GM23338 (cell line): ENCODE measurements around the gene NTPCR. TPM values are rescaled to one million over a fixed set of nuclear protein-coding genes. Genes with fewer than 3 reads are reported as not detected.
A peak's percentile ranks its signal among the peaks of the same experiment; 100 is the strongest.

Experiments used
- ATAC-seq: fragments of 200-7000 bp; cut with Tn5 transposase; 3 replicates; pipeline ENCODE4 v1.9.1; 2020
- DNase-seq: peaks from one replicate; pipeline ENCODE4 v3.0.0-alpha.2; 2015; ENCODE audit warnings: low spot score
- H2AFZ ChIP-seq: fragments of 200-600 bp; sonication (generic); 2 replicates; pipeline ENCODE4 v1.8.0; 2016; ENCODE audit warnings: antibody characterized with exemption, mild to moderate bottlenecking, moderate library complexity
- H3F3A ChIP-seq: fragments of 200-600 bp; sonication (generic); replicated peaks from 2 replicates; pipeline ENCODE4 v1.8.0; 2017; ENCODE audit warnings: antibody characterized with exemption, mixed run types, low read depth
- H3K27ac ChIP-seq: fragments of 200-600 bp; sonication (generic); 2 replicates; pipeline ENCODE4 v1.6.1; 2016; ENCODE audit warnings: low read depth
- H3K27me3 ChIP-seq: fragments of 200-600 bp; sonication (generic); 2 replicates; pipeline ENCODE4 v1.8.0; 2016; ENCODE audit warnings: mild to moderate bottlenecking, mixed run types, moderate library complexity; ENCODE audit not compliant: insufficient read depth
- H3K36me3 ChIP-seq: fragments of 200-600 bp; sonication (generic); 2 replicates; pipeline ENCODE4 v1.8.0; 2016; ENCODE audit warnings: mild to moderate bottlenecking; ENCODE audit not compliant: insufficient read depth
- H3K4me1 ChIP-seq: fragments of 200-600 bp; sonication (generic); 2 replicates; pipeline ENCODE4 v1.8.0; 2016; ENCODE audit warnings: mild to moderate bottlenecking, moderate library complexity; ENCODE audit not compliant: insufficient read depth
- H3K4me2 ChIP-seq: fragments of 200-600 bp; sonication (generic); 2 replicates; pipeline ENCODE4 v1.7.1; 2017; ENCODE audit warnings: mixed run types
- H3K4me3 ChIP-seq: fragments of 200-600 bp; sonication (generic); 2 replicates; pipeline ENCODE4 v1.6.1; 2016; ENCODE audit warnings: mixed run types
- H3K79me2 ChIP-seq: fragments of 200-600 bp; sonication (generic); replicated peaks from 2 replicates; pipeline ENCODE4 v1.8.0; 2017; ENCODE audit warnings: mild to moderate bottlenecking; ENCODE audit not compliant: insufficient read depth
- H3K9me2 ChIP-seq: fragments of 200-600 bp; sonication (generic); 2 replicates; pipeline ENCODE4 v1.8.0; 2017; ENCODE audit not compliant: insufficient read depth
- H4K20me1 ChIP-seq: fragments of 200-600 bp; sonication (generic); replicated peaks from 2 replicates; pipeline ENCODE4 v1.8.0; 2017; ENCODE audit warnings: mild to moderate bottlenecking; ENCODE audit not compliant: insufficient read depth
- H3K27ac Mint-ChIP-seq: 2 replicates; pipeline ENCODE4 v1.8.0; 2020; ENCODE audit warnings: inconsistent platforms, mild to moderate bottlenecking, moderate library complexity, mixed read lengths
- H3K27me3 Mint-ChIP-seq: 3 replicates; pipeline ENCODE4 v1.8.0; 2022; ENCODE audit warnings: low read depth, mild to moderate bottlenecking, moderate library complexity, mixed read lengths, inconsistent platforms; ENCODE audit not compliant: insufficient read depth, poor library complexity
- H3K36me3 Mint-ChIP-seq: 3 replicates; pipeline ENCODE4 v1.8.0; 2021; ENCODE audit warnings: low read depth, mild to moderate bottlenecking, inconsistent platforms, moderate library complexity, mixed read lengths
- H3K4me1 Mint-ChIP-seq: 3 replicates; pipeline ENCODE4 v1.8.0; 2020; ENCODE audit warnings: mild to moderate bottlenecking, inconsistent platforms, mixed read lengths
- H3K4me3 Mint-ChIP-seq: 3 replicates; pipeline ENCODE4 v1.8.0; 2021; ENCODE audit warnings: moderate library complexity, mild to moderate bottlenecking, inconsistent platforms, mixed read lengths
- H3K9me3 Mint-ChIP-seq: 3 replicates; pipeline ENCODE4 v1.8.0; 2020; ENCODE audit warnings: moderate library complexity, mild to moderate bottlenecking, inconsistent platforms, mixed read lengths
- ETS1 ChIP-seq: IDR thresholded peaks from 2 replicates; pipeline ENCODE4 v1.6.1; 2016; ENCODE audit warnings: antibody characterized with exemption
- EZH2phosphoT487 ChIP-seq: fragments of 200-600 bp; sonication (generic); IDR thresholded peaks from one replicate; pipeline ENCODE4 v1.8.1; 2018; ENCODE audit warnings: antibody characterized with exemption; ENCODE audit not compliant: unreplicated experiment
- NANOG ChIP-seq: IDR thresholded peaks from 2 replicates; pipeline ENCODE4 v1.6.1; 2016; ENCODE audit warnings: antibody characterized with exemption, borderline replicate concordance
- POLR2AphosphoS5 ChIP-seq: IDR thresholded peaks from 2 replicates; pipeline ENCODE4 v1.6.1; 2016; ENCODE audit warnings: antibody characterized with exemption, low read depth
- REST ChIP-seq: IDR thresholded peaks from one replicate; pipeline ENCODE4 v1.6.1; 2018; ENCODE audit warnings: antibody characterized with exemption; ENCODE audit not compliant: unreplicated experiment
- STAT1 ChIP-seq: IDR thresholded peaks from one replicate; pipeline ENCODE4 v1.6.1; 2016; ENCODE audit warnings: antibody characterized with exemption; ENCODE audit not compliant: unreplicated experiment
- ZNF114 ChIP-seq: fragments of 250-450 bp; sonication (Bioruptor Pico); IDR thresholded peaks from 2 replicates; pipeline ENCODE4 v1.5.0; 2020; ENCODE audit warnings: mild to moderate bottlenecking, moderate library complexity
- ZNF331 ChIP-seq: fragments of 250-450 bp; sonication (Bioruptor Pico); IDR thresholded peaks from 2 replicates; pipeline ENCODE4 v1.5.0; 2020; ENCODE audit warnings: low read depth, mild to moderate bottlenecking, moderate library complexity
- ZNF462 ChIP-seq: fragments of 250-450 bp; sonication (Bioruptor Pico); IDR thresholded peaks from 2 replicates; pipeline ENCODE4 v1.5.0; 2020; ENCODE audit warnings: mild to moderate bottlenecking, moderate library complexity
- polyA plus RNA-seq: library from polyadenylated mRNA; unstranded; fragments of >200 nt; fragmentation: Nextera tagmentation; extraction: Ambion mirVana; gene quantifications from 2 replicates; pipeline ENCODE4 v1.2.1, GENCODE V29; 2016
- total RNA-seq: library from RNA; depleted of rRNA; stranded (reverse); fragments of >200 nt; shearing (Covaris generic); gene quantifications from 2 replicates; pipeline ENCODE4 v1.2.3, GENCODE V29; 2014

The NTPCR gene
- total and polyA plus RNA-seq, 2 experiments from 2014 or later = 64.1 to 150 TPM

- Mint-ChIP-seq H3K4me3 (no peak overlapping the region), H3K27me3 (no peaks in the 10 kb centered on the region), H3K27ac (no peak overlapping the region), H3K36me3 (no peaks in the 10 kb centered on the region), H3K4me1 (no peaks in the 10 kb centered on the region), H3K9me3 (peaks cover 8% of the 10 kb centered on the region)
- Histone ChIP-seq H3K4me3 (no peak overlapping the region), H3K27ac (no peak overlapping the region), H2AFZ (peak overlapping the region; percentile 23; the same call in 1 of the 2 replicates), H3K4me2 (no peak overlapping the region), H3F3A (no peaks in the 10 kb centered on the region), H3K9me2 (no peaks in the 10 kb centered on the region), H4K20me1 (no peaks in the 10 kb centered on the region), H3K4me1 (no peaks in the 10 kb centered on the region), H3K27me3 (no peaks in the 10 kb centered on the region), H3K79me2 (no peaks in the 10 kb centered on the region), H3K36me3 (no peaks in the 10 kb centered on the region)
- DNase-seq = no peak
- TF ChIP-seq POLR2AphosphoS5 (no peak), STAT1 (no peak), ETS1 (no peak), ZNF114 (CRISPR knock-in tag) (no peak), EZH2phosphoT487 (no peak), ZNF331 (CRISPR knock-in tag) (no peak), NANOG (no peak)
- ATAC-seq = no peak
These were observed 26.5 kb upstream of the NTPCR start for GRCh38 chr1:232923739-232924386.

- H3F3A ChIP-seq = no peaks in the 10 kb centered on the region
- ATAC-seq (no peak), DNase-seq (no peak)
- no peaks in the 10 kb centered on the region for H3K79me2 ChIP-seq
- no peaks in the 10 kb centered on the region for H3K27me3 ChIP-seq
- no peaks in the 10 kb centered on the region for H3K4me1 ChIP-seq
- no peak overlapping the region for H3K4me2 ChIP-seq
- no peaks in the 10 kb centered on the region for H3K4me1 Mint-ChIP-seq
- H3K27ac Mint-ChIP-seq = no peak overlapping the region
- no peak overlapping the region for H3K27ac ChIP-seq
- H3K36me3 ChIP-seq = no peaks in the 10 kb centered on the region
- H2AFZ ChIP-seq = no peak overlapping the region
- H3K9me2 ChIP-seq = no peaks in the 10 kb centered on the region
- H3K27me3 Mint-ChIP-seq = peaks cover 1% of the 10 kb centered on the region
- H3K36me3 Mint-ChIP-seq = no peaks in the 10 kb centered on the region
- H3K4me3 Mint-ChIP-seq = no peak overlapping the region
- no peak overlapping the region for H3K4me3 ChIP-seq
- peaks cover 8% of the 10 kb centered on the region for H3K9me3 Mint-ChIP-seq
- no peaks in the 10 kb centered on the region for H4K20me1 ChIP-seq
- TF ChIP-seq ETS1 = no peak
- no peak for TF ChIP-seq STAT1
- TF ChIP-seq ZNF462 (CRISPR knock-in tag) = no peak
- no peak for TF ChIP-seq REST
- TF ChIP-seq ZNF331 (CRISPR knock-in tag) = no peak
- no peak for TF ChIP-seq NANOG
- TF ChIP-seq EZH2phosphoT487 = no peak
These were observed 25.5 kb upstream of the NTPCR start for GRCh38 chr1:232924874-232925273.
